Gastrocnemius medialis (tissue), 4 donors: ENCODE results near the gene PSORS1C2. TPM values are rescaled to one million over a fixed set of nuclear protein-coding genes. Genes with fewer than 3 reads are reported as not detected.
"Not testable (repeated sequence)": the region's sequence is repeated elsewhere in the genome, so short reads cannot be mapped to it uniquely, and the experiment has no call there.

Source experiments
- ATAC-seq, 2 donors: fragments of 150-250 bp; one replicate each; pipeline ENCODE4 v1.9.1; 2016
- DNase-seq, 2 donors: peaks; one replicate each; pipeline ENCODE4 v3.0.0-alpha.2; 2019
- H3K27ac ChIP-seq, 4 donors: fragments of 200-600 bp; sonication (generic); 1 replicate in 1 of 4; 2 replicates in 3 of 4; pipeline ENCODE4 v1.5.1; 2016 to 2018; ENCODE audit warnings: mild to moderate bottlenecking in 2 of 4, moderate library complexity in 1 of 4
- H3K27me3 ChIP-seq, 3 donors: fragments of 200-600 bp; sonication (generic) in 2 of 3; 1 replicate in 1 of 3; 2 replicates in 2 of 3; pipeline versions ENCODE4 v1.5.1 to v1.6.0; 2016 to 2019; ENCODE audit warnings: mild to moderate bottlenecking in 1 of 3, moderate library complexity in 1 of 3
- H3K36me3 ChIP-seq, 2 donors: fragments of 200-600 bp; sonication (generic) in 1 of 2; one replicate each; pipeline ENCODE4 v1.5.1; 2017 to 2018
- H3K4me1 ChIP-seq, 2 donors: fragments of 200-600 bp; sonication (generic) in 1 of 2; one replicate each; pipeline ENCODE4 v1.5.1; 2016 to 2017; ENCODE audit warnings: mild to moderate bottlenecking in 2 of 2
- H3K4me3 ChIP-seq, 4 donors: fragments of 200-600 bp; sonication (generic) in 3 of 4; 1 replicate in 1 of 4; 2 replicates in 3 of 4; pipeline ENCODE4 v1.5.1; 2016 to 2019; ENCODE audit warnings: mild to moderate bottlenecking in 2 of 4
- H3K9me3 ChIP-seq, 3 donors: fragments of 200-600 bp; sonication (generic) in 2 of 3; 1 replicate in 1 of 3; 2 replicates in 2 of 3; pipeline ENCODE4 v1.5.1; 2016 to 2019
- CTCF ChIP-seq, 5 experiments: fragments of 450-650 bp in 3 of 5; fragments of 200-600 bp in 2 of 5; sonication (generic) in 2 of 5; IDR thresholded peaks in 4 of 5; conservative IDR thresholded peaks in 1 of 5; 1 replicate in 4 of 5; 2 replicates in 1 of 5; pipeline ENCODE4 v1.5.1; 2016 to 2019; ENCODE audit warnings: antibody characterized with exemption in 5 of 5, mild to moderate bottlenecking in 3 of 5, moderate library complexity in 3 of 5
- POLR2A ChIP-seq, 2 donors: fragments of 450-650 bp; IDR thresholded peaks; one replicate each; pipeline ENCODE4 v1.6.1; 2017; ENCODE audit warnings: antibody characterized with exemption in 2 of 2, mild to moderate bottlenecking in 2 of 2, moderate library complexity in 2 of 2
- in situ Hi-C, 4 donors: fragments of 200-750 bp; cut with MboI; loops; one replicate each; pipeline versions ENCODE4 v1.15.0 to v1.8.0; 2017; ENCODE audit warnings: low sequenced_read_pairs in 4 of 4
- intact Hi-C: fragments of 100-400 bp; cut with DNase I; formaldehyde crosslinking; loops from one replicate; pipeline ENCODE4 v1.15.1; 2023; ENCODE audit warnings: low total_unique reads
- total RNA-seq, 4 donors: library from RNA; depleted of rRNA; stranded (reverse); fragments of >200 nt; gene quantifications; one replicate each; pipeline versions ENCODE4 v1.1.0 to v1.2.3, GENCODE V29; 2016

PSORS1C2 gene
- total RNA-seq, 4 donors from 2014 or later, result not detected

- DNase-seq (no peak), ATAC-seq (no peak)
- Histone ChIP-seq H3K36me3 (no peaks in the 10 kb centered on the region), H3K9me3 (no peaks in the 10 kb centered on the region), H3K27me3 (no peaks in the 10 kb centered on the region), H3K27ac (no peak overlapping the region), H3K4me1 (no peaks in the 10 kb centered on the region), H3K4me3 (no peak overlapping the region)
- in situ Hi-C loops, result no loop called here
- intact Hi-C loops, result no loop called here
- TF ChIP-seq POLR2A (IDR thresholded peaks at IDR 0.05) (no peak), CTCF (IDR thresholded peaks at IDR 0.05 in 4 of 5, conservative IDR thresholded peaks at IDR 0.05 in 1 of 5) (no peak)
These were observed 33.4 kb upstream of the PSORS1C2 start for GRCh38 chr6:31171931-31172905.

- no peaks in the 10 kb centered on the region for H3K27me3 ChIP-seq
- TF ChIP-seq POLR2A (IDR thresholded peaks at IDR 0.05), result no peak
- no peak for TF ChIP-seq CTCF (IDR thresholded peaks at IDR 0.05 in 4 of 5, conservative IDR thresholded peaks at IDR 0.05 in 1 of 5)
- H3K27ac ChIP-seq, result no peak overlapping the region
- no peaks in the 10 kb centered on the region for H3K36me3 ChIP-seq
- in situ Hi-C loops, result no loop called here
- H3K4me3 ChIP-seq, result no peak overlapping the region
- no peaks in the 10 kb centered on the region for H3K9me3 ChIP-seq
- DNase-seq (no peak), ATAC-seq (no peak)
- intact Hi-C loops, result no loop called here
- no peaks in the 10 kb centered on the region for H3K4me1 ChIP-seq
These were observed 32.3 kb upstream of the PSORS1C2 start for GRCh38 chr6:31170987-31171671.

- H3K27me3 ChIP-seq, result no peaks in the 10 kb centered on the region
- in situ Hi-C loops, result no loop called here
- no peak within 1 kb of the TSS for H3K27ac ChIP-seq
- H3K36me3 ChIP-seq, result no peaks in the 10 kb centered on the region
- no peak within 1 kb of the TSS for H3K4me3 ChIP-seq
- no peaks in the 10 kb centered on the region for H3K9me3 ChIP-seq
- no peak for ATAC-seq
- DNase-seq, result no peak
- intact Hi-C loops, result no loop called here
- TF ChIP-seq CTCF (IDR thresholded peaks at IDR 0.05 in 4 of 5, conservative IDR thresholded peaks at IDR 0.05 in 1 of 5) (no peak), POLR2A (IDR thresholded peaks at IDR 0.05) (no peak)
- no peaks in the 10 kb centered on the region for H3K4me1 ChIP-seq
These were observed 31.7 kb upstream of the PSORS1C2 start, which contains the start of gene POU5F1 for GRCh38 chr6:31170600-31170881. TSS of gene POU5F1 (minus strand) at chr6:31170682. CDS start at chr6:31170620, 62 bp downstream.

GRCh38 chr6:31169858-31170599 is 31.2 kb upstream of the PSORS1C2 start:
- H3K9me3 ChIP-seq, H3K27me3 ChIP-seq, H3K4me1 ChIP-seq, H3K36me3 ChIP-seq, intact Hi-C loops, in situ Hi-C loops, DNase-seq, H3K4me3 ChIP-seq, ATAC-seq, H3K27ac ChIP-seq: not testable (repeated sequence)
